Fibroblast of pulmonary artery (primary cell): Measurements from ENCODE around the gene PARD3.

Source experiments
- DNase-seq: peaks from one replicate; pipeline ENCODE4 v3.0.0-alpha.2; 2010; ENCODE audit warnings: low read depth
- H3K4me3 ChIP-seq: replicated peaks from 2 replicates; pipeline ENCODE4 v1.5.1; 2011; ENCODE audit warnings: low read depth, mild to moderate bottlenecking, control low read depth, low read length, moderate library complexity
- TF ChIP-seq, protein P1 (sequence below): IDR thresholded peaks from 2 replicates; pipeline ENCODE4 v1.5.1; 2011; ENCODE audit warnings: mild to moderate bottlenecking, control low read depth, low read length, inconsistent platforms; ENCODE audit errors: missing control alignments

Gene PARD3

DNA sequence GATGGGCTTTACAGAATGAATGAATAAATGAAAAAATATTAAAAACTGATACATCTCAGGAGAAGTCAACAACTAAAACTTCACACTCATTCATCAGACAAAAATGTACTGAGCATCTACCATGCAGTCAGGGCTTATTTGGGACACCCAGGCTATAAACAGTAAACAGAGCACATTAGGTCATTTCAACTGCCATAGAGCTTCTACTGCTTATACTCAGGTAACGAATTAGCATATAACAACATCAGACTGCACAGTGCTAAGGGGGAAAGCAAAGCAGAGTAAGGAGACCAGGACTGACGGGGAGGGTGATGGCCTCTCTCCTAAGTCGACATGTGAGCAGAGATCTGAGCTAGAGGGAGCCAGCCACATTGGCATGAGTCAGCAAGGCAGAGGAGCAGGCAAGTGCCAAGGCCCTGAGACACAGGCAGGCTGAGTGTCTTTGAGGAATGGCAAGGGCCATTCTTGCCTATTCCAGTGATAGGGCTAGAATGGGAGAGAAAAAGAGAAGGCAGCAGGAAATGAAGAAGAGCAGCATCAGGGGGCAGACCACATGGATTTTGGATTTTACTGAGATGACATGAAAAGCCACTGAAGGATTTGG, 528.9 kb downstream of the PARD3 start:
- TF ChIP-seq, protein P1, sequence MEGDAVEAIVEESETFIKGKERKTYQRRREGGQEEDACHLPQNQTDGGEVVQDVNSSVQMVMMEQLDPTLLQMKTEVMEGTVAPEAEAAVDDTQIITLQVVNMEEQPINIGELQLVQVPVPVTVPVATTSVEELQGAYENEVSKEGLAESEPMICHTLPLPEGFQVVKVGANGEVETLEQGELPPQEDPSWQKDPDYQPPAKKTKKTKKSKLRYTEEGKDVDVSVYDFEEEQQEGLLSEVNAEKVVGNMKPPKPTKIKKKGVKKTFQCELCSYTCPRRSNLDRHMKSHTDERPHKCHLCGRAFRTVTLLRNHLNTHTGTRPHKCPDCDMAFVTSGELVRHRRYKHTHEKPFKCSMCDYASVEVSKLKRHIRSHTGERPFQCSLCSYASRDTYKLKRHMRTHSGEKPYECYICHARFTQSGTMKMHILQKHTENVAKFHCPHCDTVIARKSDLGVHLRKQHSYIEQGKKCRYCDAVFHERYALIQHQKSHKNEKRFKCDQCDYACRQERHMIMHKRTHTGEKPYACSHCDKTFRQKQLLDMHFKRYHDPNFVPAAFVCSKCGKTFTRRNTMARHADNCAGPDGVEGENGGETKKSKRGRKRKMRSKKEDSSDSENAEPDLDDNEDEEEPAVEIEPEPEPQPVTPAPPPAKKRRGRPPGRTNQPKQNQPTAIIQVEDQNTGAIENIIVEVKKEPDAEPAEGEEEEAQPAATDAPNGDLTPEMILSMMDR = no peak
- H3K4me3 ChIP-seq = no peak overlapping the region
- no peak for DNase-seq

DNA sequence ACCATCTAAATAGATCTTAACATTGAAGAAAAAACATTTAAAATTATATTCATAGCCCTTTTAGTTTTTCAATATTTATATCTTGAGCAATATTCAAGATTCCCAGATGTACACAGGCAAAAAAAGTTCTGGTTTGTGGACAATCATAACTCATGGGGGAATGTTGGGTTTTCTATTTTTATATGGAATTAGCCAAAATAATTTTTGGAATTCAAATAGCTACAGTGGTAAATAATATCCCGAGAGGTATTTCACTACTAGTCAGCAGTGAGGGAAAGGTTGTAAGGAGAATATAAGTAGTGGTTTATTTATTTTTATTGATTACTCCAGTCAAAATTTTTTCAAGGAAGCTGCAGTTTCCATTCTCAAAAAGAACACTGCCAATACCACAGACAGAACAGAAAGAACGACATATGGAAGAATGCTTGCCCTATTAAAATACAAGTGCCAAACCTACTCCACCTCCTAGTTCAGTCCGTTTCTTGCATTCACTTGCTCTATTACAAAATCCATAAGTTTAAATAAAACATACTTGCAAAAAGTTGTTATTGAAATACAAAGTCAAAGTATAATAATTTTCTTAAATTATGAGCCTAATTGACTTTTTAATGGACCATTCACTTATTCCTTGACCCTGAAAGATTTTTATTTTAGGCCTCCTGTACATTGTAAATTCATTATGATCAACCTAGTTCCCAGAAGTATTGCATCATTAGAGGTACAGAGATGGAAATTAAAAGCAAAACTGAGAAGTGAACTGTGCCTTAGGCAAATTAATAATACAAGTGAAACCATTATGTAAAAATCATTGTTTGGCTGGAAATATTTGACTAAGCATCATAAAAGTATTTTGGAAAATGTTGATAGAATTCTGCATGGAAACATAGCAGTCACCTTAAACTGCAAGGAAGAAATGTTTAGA, 533.2 kb downstream of the PARD3 start:
- no peak for DNase-seq
- no peak overlapping the region for H3K4me3 ChIP-seq
- TF ChIP-seq, protein P1 = no peak

DNA sequence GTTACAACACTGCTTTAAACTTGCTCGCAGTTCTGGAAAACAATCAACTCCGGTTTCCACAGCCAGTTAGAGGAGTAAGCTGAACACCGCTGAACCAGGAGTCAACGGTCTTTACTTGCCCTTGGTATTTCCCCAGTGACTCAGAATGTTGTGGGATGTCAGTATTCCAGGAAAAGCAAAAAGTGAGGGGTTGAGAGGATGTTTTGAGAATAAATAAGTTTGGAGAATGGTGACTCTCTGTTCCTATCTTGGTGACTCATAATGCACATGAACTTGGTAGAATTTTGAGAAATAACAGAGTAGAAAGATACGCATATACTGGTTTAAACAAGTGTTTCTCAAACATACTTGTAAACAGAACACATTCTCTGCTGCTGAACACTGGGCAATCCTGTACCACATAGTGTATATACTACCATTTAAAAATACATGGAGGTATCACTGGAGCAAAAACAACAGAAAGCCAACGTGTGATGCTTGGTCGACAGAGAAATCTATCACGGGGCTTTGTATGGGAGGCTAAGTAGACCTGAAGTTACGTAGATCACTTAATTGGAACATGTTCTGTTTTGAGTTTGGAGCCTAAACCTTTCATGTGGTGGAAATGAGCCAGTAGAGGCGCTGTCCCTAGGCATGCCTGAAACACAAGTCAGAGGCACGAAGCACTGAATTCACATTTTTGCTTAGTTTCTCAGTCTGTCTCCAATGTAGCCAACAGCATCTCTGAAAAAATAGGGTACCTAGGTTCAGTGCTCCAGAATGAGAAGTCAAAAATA, 534.3 kb downstream of the PARD3 start:
- no peak overlapping the region for H3K4me3 ChIP-seq
- peak; percentile 99 for DNase-seq
- TF ChIP-seq, protein P1 = peak; percentile 34

DNA sequence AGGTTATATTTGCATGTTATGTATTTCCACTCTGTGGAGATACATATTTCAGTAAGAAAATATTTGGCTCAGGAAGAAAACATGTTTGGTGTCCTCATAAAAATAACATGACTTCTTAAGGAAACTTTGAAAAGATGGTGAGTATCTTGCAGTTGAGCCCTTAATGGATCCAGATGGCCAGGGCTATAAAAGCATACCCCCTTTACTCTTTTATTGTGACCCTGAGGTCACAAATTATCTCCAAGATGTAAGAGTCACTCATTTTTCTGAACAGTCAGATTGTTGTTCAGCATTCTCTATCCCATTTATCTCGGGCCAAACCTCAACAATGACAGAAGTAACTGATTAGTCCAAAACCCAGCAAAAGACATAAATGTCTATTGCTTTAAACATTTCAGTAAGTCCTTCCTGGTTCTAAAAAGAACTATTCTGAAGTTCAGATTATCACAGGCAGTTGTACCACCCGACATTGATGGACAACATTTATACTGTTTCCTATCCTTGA, 539.4 kb downstream of the PARD3 start:
- TF ChIP-seq, protein P1 = no peak
- DNase-seq = no peak
- H3K4me3 ChIP-seq = no peak overlapping the region

DNA sequence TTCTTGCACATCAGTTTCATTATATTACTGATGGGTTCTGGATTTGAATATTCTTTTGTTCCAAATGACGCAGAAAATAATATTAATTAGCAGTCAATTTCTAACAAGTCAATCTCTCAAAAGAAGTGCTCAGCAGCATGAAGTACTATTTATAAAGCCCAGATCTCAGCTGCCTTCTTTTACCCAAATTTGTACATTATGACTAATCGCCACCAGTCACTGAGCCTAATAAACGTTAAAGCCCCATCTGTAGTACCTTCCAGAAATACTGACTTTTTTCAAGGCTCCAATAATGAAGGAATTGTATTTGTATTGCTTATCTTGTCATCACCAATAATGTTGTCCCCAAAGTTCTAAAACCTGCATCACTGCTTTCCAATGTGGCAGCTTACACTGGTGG, 540.2 kb downstream of the PARD3 start:
- H3K4me3 ChIP-seq = no peak overlapping the region
- TF ChIP-seq, protein P1 = no peak
- no peak for DNase-seq

DNA sequence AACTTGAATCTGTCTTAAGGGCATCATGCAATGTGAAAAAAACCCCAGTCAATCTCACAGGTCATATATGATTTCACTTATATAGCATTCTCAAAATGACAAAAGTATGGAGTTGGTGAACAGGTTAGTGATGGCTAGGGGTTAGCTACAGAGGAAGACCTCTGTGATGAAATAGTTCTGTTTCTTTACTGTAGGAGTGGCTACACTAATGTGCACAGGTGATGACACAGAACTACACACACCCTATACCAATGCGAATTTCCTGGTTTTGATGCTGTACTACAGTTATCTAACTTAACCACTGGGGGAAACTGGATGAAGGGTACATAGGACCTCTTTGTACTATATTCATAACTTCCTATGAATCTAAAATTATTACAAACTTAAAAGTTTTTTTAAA, 541.8 kb downstream of the PARD3 start:
- TF ChIP-seq, protein P1 = no peak
- DNase-seq = no peak
- H3K4me3 ChIP-seq = no peak overlapping the region
